Osteocyte (in vitro differentiated cells): ENCODE data around the gene ZNF304. TPM values are rescaled to one million over a fixed set of nuclear protein-coding genes. Genes with fewer than 3 reads are reported as not detected.

Experiments used
- DNase-seq: peaks from one replicate; pipeline ENCODE4 v3.0.0; 2021; ENCODE audit warnings: mixed read lengths; ENCODE audit not compliant: unreplicated experiment; ENCODE audit errors: extremely low spot score
- H3K27ac Mint-ChIP-seq: one replicate; pipeline ENCODE4 v1.8.0; 2021; ENCODE audit warnings: mild to moderate bottlenecking, mixed read lengths; ENCODE audit not compliant: unreplicated experiment
- H3K27me3 Mint-ChIP-seq: one replicate; pipeline ENCODE4 v1.8.0; 2021; ENCODE audit warnings: mixed read lengths; ENCODE audit not compliant: unreplicated experiment
- H3K36me3 Mint-ChIP-seq: one replicate; pipeline ENCODE4 v1.8.0; 2021; ENCODE audit warnings: mixed read lengths; ENCODE audit not compliant: unreplicated experiment
- H3K4me1 Mint-ChIP-seq: one replicate; pipeline ENCODE4 v1.8.0; 2021; ENCODE audit warnings: mixed read lengths; ENCODE audit not compliant: unreplicated experiment
- H3K4me3 Mint-ChIP-seq: one replicate; pipeline ENCODE4 v1.8.0; 2021; ENCODE audit warnings: mild to moderate bottlenecking, moderate library complexity, mixed read lengths; ENCODE audit not compliant: unreplicated experiment
- H3K9me3 Mint-ChIP-seq: one replicate; pipeline ENCODE4 v1.8.0; 2021; ENCODE audit warnings: mixed read lengths; ENCODE audit not compliant: unreplicated experiment
- total RNA-seq: library from RNA; stranded (reverse); gene quantifications from 2 replicates; pipeline ENCODE4 v1.2.1, GENCODE V29; 2021
- TF ChIP-seq, protein P1 (sequence below): fragments of 200-600 bp; sonication (generic); IDR thresholded peaks from 2 replicates; pipeline ENCODE4 v1.5.0; 2021; ENCODE audit warnings: antibody characterized with exemption, mild to moderate bottlenecking, moderate library complexity

ZNF304 gene
- total RNA-seq, 1 donor from 2014 or later: 9.5 TPM

GRCh38 chr19:57334191-57334590 is 16.9 kb upstream of the ZNF304 start:
- DNase-seq: no peak
- no peak overlapping the region for H3K4me3 Mint-ChIP-seq

GRCh38 chr19:57338877-57339276 is 12.2 kb upstream of the ZNF304 start:
- TF ChIP-seq, protein P1, sequence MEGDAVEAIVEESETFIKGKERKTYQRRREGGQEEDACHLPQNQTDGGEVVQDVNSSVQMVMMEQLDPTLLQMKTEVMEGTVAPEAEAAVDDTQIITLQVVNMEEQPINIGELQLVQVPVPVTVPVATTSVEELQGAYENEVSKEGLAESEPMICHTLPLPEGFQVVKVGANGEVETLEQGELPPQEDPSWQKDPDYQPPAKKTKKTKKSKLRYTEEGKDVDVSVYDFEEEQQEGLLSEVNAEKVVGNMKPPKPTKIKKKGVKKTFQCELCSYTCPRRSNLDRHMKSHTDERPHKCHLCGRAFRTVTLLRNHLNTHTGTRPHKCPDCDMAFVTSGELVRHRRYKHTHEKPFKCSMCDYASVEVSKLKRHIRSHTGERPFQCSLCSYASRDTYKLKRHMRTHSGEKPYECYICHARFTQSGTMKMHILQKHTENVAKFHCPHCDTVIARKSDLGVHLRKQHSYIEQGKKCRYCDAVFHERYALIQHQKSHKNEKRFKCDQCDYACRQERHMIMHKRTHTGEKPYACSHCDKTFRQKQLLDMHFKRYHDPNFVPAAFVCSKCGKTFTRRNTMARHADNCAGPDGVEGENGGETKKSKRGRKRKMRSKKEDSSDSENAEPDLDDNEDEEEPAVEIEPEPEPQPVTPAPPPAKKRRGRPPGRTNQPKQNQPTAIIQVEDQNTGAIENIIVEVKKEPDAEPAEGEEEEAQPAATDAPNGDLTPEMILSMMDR: no peak
- H3K27ac Mint-ChIP-seq: no peak overlapping the region
- no peak for DNase-seq
- H3K27me3 Mint-ChIP-seq: peaks cover 7% of the 10 kb centered on the region
- no peaks in the 10 kb centered on the region for H3K4me1 Mint-ChIP-seq
- H3K9me3 Mint-ChIP-seq: no peaks in the 10 kb centered on the region
- peaks cover 11% of the 10 kb centered on the region for H3K36me3 Mint-ChIP-seq
- no peak overlapping the region for H3K4me3 Mint-ChIP-seq

More at GRCh38 chr19:57334191-57334590, 16.9 kb upstream of the ZNF304 start:
- TF ChIP-seq, protein P1: no peak
- H3K27me3 Mint-ChIP-seq: no peaks in the 10 kb centered on the region
- no peak overlapping the region for H3K27ac Mint-ChIP-seq
- no peaks in the 10 kb centered on the region for H3K4me1 Mint-ChIP-seq
- no peaks in the 10 kb centered on the region for H3K9me3 Mint-ChIP-seq
- peaks cover 28% of the 10 kb centered on the region for H3K36me3 Mint-ChIP-seq

GRCh38 chr19:57342582-57342981 is 8.5 kb upstream of the ZNF304 start:
- peaks cover 19% of the 10 kb centered on the region for H3K27me3 Mint-ChIP-seq
- H3K4me1 Mint-ChIP-seq: no peaks in the 10 kb centered on the region
- DNase-seq: no peak
- H3K36me3 Mint-ChIP-seq: peaks cover 4% of the 10 kb centered on the region
- H3K9me3 Mint-ChIP-seq: no peaks in the 10 kb centered on the region
- H3K4me3 Mint-ChIP-seq: no peak overlapping the region
- TF ChIP-seq, protein P1: no peak
- no peak overlapping the region for H3K27ac Mint-ChIP-seq

- peaks cover 16% of the 10 kb centered on the region for H3K36me3 Mint-ChIP-seq
- no peak for DNase-seq
- peaks cover 24% of the 10 kb centered on the region for H3K4me1 Mint-ChIP-seq
- TF ChIP-seq, protein P1: no peak
- peaks cover 19% of the 10 kb centered on the region for H3K27me3 Mint-ChIP-seq
- no peak overlapping the region for H3K27ac Mint-ChIP-seq
- H3K9me3 Mint-ChIP-seq: peaks cover 9% of the 10 kb centered on the region
- no peak overlapping the region for H3K4me3 Mint-ChIP-seq
Observed at GRCh38 chr19:57348136-57348535, 2.9 kb upstream of the ZNF304 start.

- Mint-ChIP-seq H3K27ac (peak overlapping the region; percentile 91), H3K4me1 (peaks cover 24% of the 10 kb centered on the region), H3K27me3 (no peaks in the 10 kb centered on the region), H3K36me3 (peaks cover 52% of the 10 kb centered on the region), H3K4me3 (peak overlapping the region; percentile 94), H3K9me3 (peaks cover 23% of the 10 kb centered on the region)
- TF ChIP-seq, protein P1: no peak
- DNase-seq: no peak
Observed at GRCh38 chr19:57351867-57352266, 796 bp downstream of the ZNF304 start.
